ENCODE data around the gene ZNF785. TPM values are rescaled to one million over a fixed set of nuclear protein-coding genes. Genes with fewer than 3 reads are reported as not detected.

ZNF785 gene
- total RNA-seq, 4 donors from 2014 or later: 6.8 to 10.9 (median 7.3) TPM

- no peaks in the 10 kb centered on the region for H3K9me3 ChIP-seq
- H3K27ac ChIP-seq (replicated peaks in 1 of 4): peak overlapping the region in 1 of 4 donors; percentile 2
- no peak overlapping the region for H3K4me3 ChIP-seq
- H3K4me1 ChIP-seq: peaks cover 8 to 30% (median 16%) of the 10 kb centered on the region in 4 donors
- 76% methylated on average over 4 of the region's 4 CpGs for WGBS
- TF ChIP-seq POLR2A (IDR thresholded peaks at IDR 0.05; ENCODE audit: low read depth) (no peak), EP300 (IDR thresholded peaks at IDR 0.05) (no peak), CTCF (IDR thresholded peaks at IDR 0.05) (no peak), POLR2AphosphoS5 (IDR thresholded peaks at IDR 0.05) (no peak)
- peaks cover 27 to 57% (median 52%) of the 10 kb centered on the region in 4 donors for H3K36me3 ChIP-seq
- DNase-seq (ENCODE audit: extremely low spot score): no peak
- H3K27me3 ChIP-seq: no peaks in the 10 kb centered on the region
- intact Hi-C loops (cut with DNase I): no loop called here
Measured at GRCh38 chr16:30602616-30603277, 17.2 kb upstream of the ZNF785 start.

GRCh38 chr16:30601966-30602365 lies 16.5 kb upstream of the ZNF785 start:
- WGBS: 75% methylated on average over 4 of the region's 4 CpGs
- peaks cover 25 to 49% (median 45%) of the 10 kb centered on the region in 4 donors for H3K36me3 ChIP-seq
- no peaks in the 10 kb centered on the region for H3K9me3 ChIP-seq
- DNase-seq (ENCODE audit: extremely low spot score): no peak
- H3K27ac ChIP-seq (replicated peaks in 1 of 4): peak overlapping the region in 2 of 4 donors; percentile 2 to 8
- no peaks in the 10 kb centered on the region for H3K27me3 ChIP-seq
- intact Hi-C loops (cut with DNase I): no loop called here
- peaks cover 8 to 23% (median 12%) of the 10 kb centered on the region in 4 donors for H3K4me1 ChIP-seq
- H3K4me3 ChIP-seq: no peak overlapping the region
- TF ChIP-seq POLR2AphosphoS5 (IDR thresholded peaks at IDR 0.05) (no peak), POLR2A (IDR thresholded peaks at IDR 0.05; ENCODE audit: low read depth) (no peak), EP300 (IDR thresholded peaks at IDR 0.05) (no peak), CTCF (IDR thresholded peaks at IDR 0.05) (no peak)

GRCh38 chr16:30600929-30601328 lies 15.4 kb upstream of the ZNF785 start:
- 95% methylated on average over 2 of the region's 2 CpGs for WGBS
- no peaks in the 10 kb centered on the region for H3K27me3 ChIP-seq
- H3K4me1 ChIP-seq: peaks cover 8 to 23% (median 12%) of the 10 kb centered on the region in 4 donors
- H3K36me3 ChIP-seq: peaks cover 25 to 39% (median 37%) of the 10 kb centered on the region in 4 donors
- intact Hi-C loops (cut with DNase I): no loop called here
- no peak overlapping the region for H3K4me3 ChIP-seq
- no peak for DNase-seq (ENCODE audit: extremely low spot score)
- TF ChIP-seq POLR2AphosphoS5 (IDR thresholded peaks at IDR 0.05) (no peak), EP300 (IDR thresholded peaks at IDR 0.05) (no peak), POLR2A (IDR thresholded peaks at IDR 0.05; ENCODE audit: low read depth) (no peak), CTCF (IDR thresholded peaks at IDR 0.05) (no peak)
- H3K9me3 ChIP-seq: no peaks in the 10 kb centered on the region
- no peak overlapping the region for H3K27ac ChIP-seq (replicated peaks in 1 of 4)

- H3K9me3 ChIP-seq: no peaks in the 10 kb centered on the region
- peaks cover 8 to 23% (median 12%) of the 10 kb centered on the region in 4 donors for H3K4me1 ChIP-seq
- TF ChIP-seq CTCF (IDR thresholded peaks at IDR 0.05): no peak
- no peak for TF ChIP-seq EP300 (IDR thresholded peaks at IDR 0.05)
- TF ChIP-seq POLR2AphosphoS5 (IDR thresholded peaks at IDR 0.05): no peak
- no peak for TF ChIP-seq POLR2A (IDR thresholded peaks at IDR 0.05; ENCODE audit: low read depth)
- H3K27ac ChIP-seq (replicated peaks in 1 of 4): no peak overlapping the region
- intact Hi-C loops (cut with DNase I): no loop called here
- no peak for DNase-seq (ENCODE audit: extremely low spot score)
- H3K27me3 ChIP-seq: no peaks in the 10 kb centered on the region
- H3K36me3 ChIP-seq: peaks cover 25 to 32% (median 30%) of the 10 kb centered on the region in 4 donors
- 97% methylated on average over 3 of the region's 3 CpGs for WGBS
- H3K4me3 ChIP-seq: no peak overlapping the region
Measured at GRCh38 chr16:30600215-30600614, 14.7 kb upstream of the ZNF785 start.

Measured in esophagus muscularis mucosa (tissue), 4 donors.